GM19438 (cell line): ENCODE data around the gene C2orf66.

Experiments
- ATAC-seq: cut with Tn5 transposase; IDR thresholded peaks from one replicate; pipeline ENCODE4 v1.9.1; 2021; ENCODE audit warnings: low read depth; ENCODE audit not compliant: unreplicated experiment

The C2orf66 gene

GRCh38 chr2:196809260-196809659 lies at the start of gene C2orf66:
C2orf66 (minus strand) TSS chr2:196809355; CDS start chr2:196809336, 19 bp downstream.
- no peak for ATAC-seq

DNA sequence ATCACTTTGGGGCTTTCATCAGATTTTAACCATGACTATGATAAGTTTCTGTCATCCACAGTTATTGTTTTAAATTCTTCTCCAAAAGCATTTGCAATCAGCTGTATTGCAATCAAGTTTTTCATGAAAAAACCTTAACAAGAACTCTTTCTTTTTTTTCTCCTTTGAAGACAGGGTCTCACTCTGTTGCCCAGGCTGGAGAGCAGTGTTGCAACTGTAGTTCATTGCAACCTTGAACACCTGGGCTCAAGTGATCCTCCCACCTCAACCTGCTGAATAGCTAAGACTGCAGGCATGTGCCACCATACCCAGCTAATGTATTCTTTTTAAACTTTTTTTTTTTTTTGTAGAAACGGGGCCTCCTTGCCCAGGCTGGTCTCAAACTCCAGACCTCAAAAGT lies 45.5 kb upstream of the C2orf66 start:
- ATAC-seq: no peak

- ATAC-seq: no peak
These were observed 44.3 kb upstream of the C2orf66 start for GRCh38 chr2:196853301-196854087.

- ATAC-seq: no peak
These were observed 41.9 kb upstream of the C2orf66 start for GRCh38 chr2:196851088-196851487.

- ATAC-seq: no peak
These were observed 40.7 kb upstream of the C2orf66 start for GRCh38 chr2:196849895-196850294.

GRCh38 chr2:196846295-196846694 lies 37.1 kb upstream of the C2orf66 start:
- no peak for ATAC-seq

DNA sequence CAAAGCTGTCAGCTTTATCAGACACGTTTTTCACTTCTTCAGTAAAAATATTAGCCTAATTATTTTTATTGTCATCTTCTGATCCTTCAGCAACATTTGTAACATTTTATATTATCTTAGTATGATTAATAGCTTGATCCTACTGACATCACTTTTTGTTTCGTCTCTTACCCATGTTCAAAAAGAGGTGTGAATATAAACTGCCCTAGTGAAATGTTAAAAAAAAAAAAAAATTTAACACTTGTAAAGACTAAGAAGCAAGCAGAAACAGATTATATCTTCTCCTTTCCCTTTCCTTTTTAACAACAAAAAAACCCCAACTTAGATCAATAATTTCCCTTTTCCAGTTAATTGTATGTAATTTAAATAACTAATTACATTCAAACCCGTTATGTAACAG lies 36.2 kb upstream of the C2orf66 start:
- ATAC-seq: no peak

- ATAC-seq: no peak
These were observed 31.0 kb upstream of the C2orf66 start for GRCh38 chr2:196840171-196840570.

- no peak for ATAC-seq
These were observed 30.4 kb upstream of the C2orf66 start for GRCh38 chr2:196839574-196839973.

DNA sequence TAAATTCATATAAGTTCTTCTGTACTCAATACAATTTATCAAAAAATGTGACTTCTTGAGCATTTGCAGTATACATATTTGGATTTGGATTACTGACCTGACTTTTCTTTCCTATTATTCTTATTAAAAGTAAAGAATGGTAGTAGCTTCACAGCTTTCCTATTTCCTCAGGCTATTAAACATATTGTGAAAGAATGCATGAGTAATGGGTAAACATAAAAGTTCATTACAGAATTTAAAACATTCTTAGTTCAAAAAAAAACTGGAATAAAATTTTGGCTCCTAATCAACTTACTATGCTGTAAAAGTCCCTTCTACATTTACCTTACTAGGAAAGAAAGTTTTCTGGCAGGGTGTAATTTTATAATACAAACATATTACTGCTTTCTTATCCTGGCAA lies 27.3 kb upstream of the C2orf66 start:
- ATAC-seq: no peak

DNA sequence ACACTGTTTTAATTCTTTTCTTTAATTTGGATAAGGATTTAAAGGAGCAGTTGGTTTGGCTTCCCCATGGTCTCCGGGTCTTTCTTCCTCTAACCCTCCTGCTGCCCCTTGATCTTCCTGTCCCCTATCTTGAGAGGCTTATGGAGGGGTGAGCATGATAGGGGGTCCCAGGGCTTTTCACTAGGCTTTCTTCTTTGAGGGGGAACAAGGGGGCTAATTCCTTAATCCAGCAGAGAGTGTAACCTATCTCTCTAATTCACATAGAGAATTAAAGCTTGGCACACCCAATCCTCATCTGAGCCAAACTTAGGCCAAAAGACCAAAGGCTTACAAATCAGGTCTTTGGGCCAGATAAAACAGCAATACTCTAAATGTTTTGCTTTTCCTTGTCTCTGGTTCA lies 21.5 kb upstream of the C2orf66 start:
- ATAC-seq: no peak

DNA sequence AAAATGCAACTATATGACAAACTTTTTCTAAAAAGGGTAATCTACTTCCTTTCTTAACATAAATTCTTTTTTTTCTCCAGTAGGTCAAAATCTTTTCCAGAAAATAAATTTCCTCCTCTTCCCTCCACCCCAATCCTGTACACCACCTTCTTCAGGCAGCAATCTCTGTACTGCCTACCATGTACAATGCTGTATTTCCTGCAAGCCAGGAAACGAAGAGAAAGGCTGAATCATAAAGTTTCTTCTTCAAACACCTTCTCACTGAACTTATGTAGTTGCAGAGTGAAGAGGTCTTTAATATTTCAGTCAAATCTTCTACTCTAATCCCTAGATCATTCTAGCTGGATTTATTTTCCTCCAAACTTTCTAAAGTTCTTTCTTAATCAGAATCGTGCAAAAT lies 18.2 kb upstream of the C2orf66 start:
- no peak for ATAC-seq

DNA sequence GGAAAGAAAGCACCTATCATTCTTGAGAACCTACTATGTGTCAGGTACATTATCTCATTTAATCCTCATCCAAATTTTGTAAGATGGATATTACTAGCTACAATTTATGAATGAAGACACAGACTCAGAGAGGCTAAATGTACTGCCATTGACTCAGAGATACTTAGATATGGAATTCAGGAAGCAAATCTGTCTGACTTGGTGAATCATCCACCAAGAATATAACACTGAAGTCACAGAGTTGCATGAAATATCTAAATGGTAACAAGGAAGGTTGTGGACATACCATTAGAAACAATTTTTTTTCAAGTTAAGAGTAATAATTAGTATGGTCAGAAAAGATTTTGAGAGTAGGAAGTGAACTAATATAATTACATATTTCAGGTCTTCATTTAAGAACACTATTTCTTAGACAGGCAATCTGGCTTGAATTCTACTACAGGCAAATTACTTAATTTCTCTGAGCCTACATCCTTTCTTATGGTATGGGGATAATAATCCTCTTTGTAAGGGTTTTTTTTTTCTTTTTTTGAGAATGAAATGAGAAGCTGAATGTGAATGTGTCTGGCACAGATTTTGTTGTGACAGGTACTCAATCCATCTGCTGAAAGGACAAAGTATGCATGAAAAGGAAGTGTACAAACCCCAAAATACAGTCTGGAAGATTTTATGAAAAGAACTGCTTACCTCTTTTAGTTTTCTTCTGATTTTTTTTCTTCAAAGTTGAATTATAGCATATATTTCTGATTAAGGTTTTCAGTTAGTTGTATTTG lies 14.8 kb upstream of the C2orf66 start:
- no peak for ATAC-seq

- no peak for ATAC-seq
These were observed 12.0 kb upstream of the C2orf66 start for GRCh38 chr2:196821195-196821594.

GRCh38 chr2:196808083-196808665 lies 981 bp downstream of the C2orf66 start:
- no peak for ATAC-seq

DNA sequence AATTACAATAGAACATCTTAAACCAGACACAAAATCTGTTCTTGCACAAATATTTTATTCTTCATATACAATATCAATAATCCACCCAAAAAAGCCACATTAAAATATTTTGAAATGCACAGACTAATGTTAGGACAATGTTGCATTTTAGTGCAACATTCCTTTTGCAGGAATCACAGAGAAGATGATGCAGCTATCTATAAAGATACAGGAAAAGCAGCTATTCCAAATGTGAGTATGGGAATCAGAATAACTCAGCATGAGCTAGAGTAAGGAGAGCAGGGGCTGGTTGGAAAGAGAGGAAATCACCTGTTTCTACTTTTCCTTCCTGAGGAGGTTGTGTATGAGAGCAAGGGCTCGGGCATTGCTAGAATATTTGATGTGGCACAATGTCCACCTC lies 4.8 kb downstream of the C2orf66 start:
- no peak for ATAC-seq

GRCh38 chr2:196802401-196802800 lies 6.8 kb downstream of the C2orf66 start:
- ATAC-seq: no peak

DNA sequence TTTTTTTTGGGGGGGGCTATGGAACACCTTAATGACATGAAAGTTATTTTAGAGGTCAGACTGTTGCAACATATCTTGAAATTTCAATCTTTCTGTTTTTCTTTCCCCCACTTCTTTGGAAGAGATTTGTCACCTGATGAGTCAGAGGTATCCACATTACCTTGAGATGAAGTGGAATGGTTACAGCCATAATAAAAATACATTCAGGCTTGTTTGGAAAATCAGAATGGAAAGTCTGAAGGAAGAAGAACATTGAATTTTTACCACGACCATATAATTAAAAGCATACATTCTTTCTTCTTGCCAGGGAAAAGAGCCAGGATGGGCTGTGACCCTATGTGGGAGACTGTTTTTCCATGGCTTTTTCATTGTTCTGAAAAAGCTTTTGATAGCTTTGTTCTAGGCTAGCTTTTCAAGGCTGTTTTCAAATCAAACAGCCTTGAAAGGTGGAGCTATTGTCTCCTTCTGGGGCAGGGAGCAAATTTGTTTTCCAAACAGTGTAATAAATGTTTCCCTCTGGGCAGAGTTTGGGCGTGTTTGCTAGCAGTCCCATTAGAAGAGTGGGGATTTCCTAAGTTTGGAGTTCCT lies 7.4 kb downstream of the C2orf66 start:
- ATAC-seq: no peak

- ATAC-seq: peak; percentile 7
These were observed 10.2 kb downstream of the C2orf66 start for GRCh38 chr2:196798980-196799379.

DNA sequence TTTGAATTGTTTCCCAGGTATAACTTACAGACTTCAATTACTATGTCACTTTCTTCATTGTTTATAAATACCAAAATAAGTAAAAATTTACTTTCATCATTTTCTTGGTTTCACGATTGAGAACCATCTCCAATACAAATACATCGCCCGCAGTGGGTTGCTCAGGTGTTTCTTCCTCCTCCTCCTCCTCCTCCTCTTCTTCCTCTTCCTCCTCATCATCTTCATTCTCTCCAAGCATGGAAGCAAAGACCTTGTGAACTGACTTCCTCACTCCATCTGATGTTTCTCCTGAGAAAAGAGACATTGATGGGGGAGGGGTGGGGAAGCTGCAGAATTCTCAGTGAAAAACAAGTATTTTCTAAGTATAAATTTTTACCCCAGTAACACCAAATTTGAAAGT lies 16.3 kb downstream of the C2orf66 start:
- ATAC-seq: no peak

DNA sequence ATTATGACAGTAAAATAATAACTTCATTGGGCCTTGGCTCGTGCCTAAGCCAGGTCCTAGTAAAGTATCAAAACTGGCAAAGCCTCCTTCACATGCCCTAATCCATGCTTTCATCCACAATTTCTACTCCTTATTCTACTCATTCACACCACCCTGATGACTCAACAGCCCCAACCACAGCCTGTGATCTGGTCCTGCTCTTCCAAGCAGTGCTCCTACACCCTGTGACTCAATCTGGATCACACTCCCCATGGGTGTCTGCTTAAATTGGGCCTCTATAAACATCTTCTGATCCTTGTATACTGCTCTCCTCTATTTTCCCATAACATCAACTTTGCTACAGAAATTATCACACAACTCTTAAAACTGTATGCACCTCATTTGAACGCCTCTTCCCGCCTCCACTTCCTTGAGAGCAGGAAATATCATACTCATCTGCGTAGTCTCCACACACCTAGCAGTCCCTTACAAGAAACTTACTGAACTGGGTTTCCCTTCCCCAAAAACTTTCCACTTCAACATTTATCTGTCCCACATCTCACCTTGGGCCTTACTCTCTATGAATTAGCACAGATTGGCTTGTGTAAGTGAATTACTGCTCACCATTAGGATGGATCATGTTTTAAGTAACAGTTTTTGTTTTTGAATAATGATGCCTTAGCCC lies 25.6 kb downstream of the C2orf66 start:
- ATAC-seq: no peak
